HEK293T (cell line): ENCODE measurements around the gene TCP11.

Source experiments
- CTBP1 ChIP-seq: fragments of 450-650 bp; IDR thresholded peaks from 2 replicates; pipeline ENCODE4 v1.6.1; 2016; ENCODE audit warnings: borderline replicate concordance
- ELF4 ChIP-seq: fragments of 450-650 bp; IDR thresholded peaks from 2 replicates; pipeline ENCODE4 v1.6.1; 2017; ENCODE audit warnings: antibody characterized with exemption
- FOXA1 ChIP-seq: fragments of 450-650 bp; IDR thresholded peaks from 2 replicates; pipeline ENCODE4 v1.6.1; 2016; ENCODE audit warnings: mild to moderate bottlenecking
- FOXK2 ChIP-seq: fragments of 450-650 bp; IDR thresholded peaks from 2 replicates; pipeline ENCODE4 v1.6.1; 2016; ENCODE audit warnings: mild to moderate bottlenecking
- LEF1 ChIP-seq: fragments of 450-650 bp; IDR thresholded peaks from 2 replicates; pipeline ENCODE4 v1.6.1; 2017; ENCODE audit warnings: mild to moderate bottlenecking, borderline replicate concordance
- NFRKB ChIP-seq: fragments of 450-650 bp; IDR thresholded peaks from 2 replicates; pipeline ENCODE4 v1.6.1; 2016; ENCODE audit warnings: mild to moderate bottlenecking, moderate library complexity
- SP1 ChIP-seq: fragments of 450-650 bp; IDR thresholded peaks from 2 replicates; pipeline ENCODE4 v1.6.1; 2017
- SUZ12 ChIP-seq: fragments of 450-650 bp; IDR thresholded peaks from 2 replicates; pipeline ENCODE4 v1.6.1; 2016; ENCODE audit warnings: mild to moderate bottlenecking
- ZNF384 ChIP-seq: fragments of 450-650 bp; IDR thresholded peaks from 2 replicates; pipeline ENCODE4 v1.6.1; 2016
- TF ChIP-seq, protein P1 (sequence below): fragments of 450-650 bp; IDR thresholded peaks from 2 replicates; pipeline ENCODE4 v1.6.1; 2016

DNA sequence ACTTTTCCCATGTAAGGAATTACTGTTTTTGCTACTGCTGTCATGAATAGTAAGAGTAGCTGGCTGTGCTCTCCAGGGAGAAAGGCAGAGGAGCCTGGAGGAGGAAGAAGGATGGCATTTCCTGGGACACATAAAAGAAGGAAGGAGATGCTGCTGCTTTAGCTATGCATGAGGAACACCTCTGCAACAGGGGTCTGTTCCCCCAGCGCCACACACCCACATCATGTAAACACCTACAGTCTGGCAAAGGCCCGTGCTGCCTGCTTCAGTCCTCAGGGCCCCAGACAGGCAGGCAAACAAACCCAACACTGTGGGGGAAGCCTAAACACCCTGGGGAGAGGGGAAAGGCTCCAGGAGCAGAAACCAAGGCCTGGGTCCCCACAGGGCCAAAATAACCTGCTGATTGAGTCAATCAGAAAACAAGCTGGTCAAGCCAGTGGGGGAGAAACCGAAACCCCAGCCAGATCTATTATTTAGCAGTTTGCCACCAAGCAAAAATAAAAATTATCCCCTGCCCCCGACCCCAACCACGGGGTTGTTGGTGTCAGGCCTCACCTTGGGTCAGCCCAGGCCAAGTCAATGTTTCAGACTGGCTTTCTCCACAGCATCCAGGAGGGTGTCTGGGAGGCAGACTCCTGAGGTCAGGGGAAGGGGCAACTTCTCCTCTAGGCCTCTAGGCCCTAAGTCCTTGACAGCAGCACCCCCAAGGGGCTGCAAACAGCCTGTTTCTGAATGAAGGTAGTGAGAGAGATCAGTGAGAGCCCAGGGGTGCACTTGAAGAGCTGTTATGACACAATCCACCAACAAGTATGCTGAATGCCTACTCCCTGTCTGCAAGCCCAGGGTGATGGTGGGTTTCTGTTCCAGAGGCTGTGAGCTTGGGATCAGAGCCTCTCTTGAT is 38.0 kb upstream of the TCP11 start:
- TF ChIP-seq FOXK2 (no peak), ELF4 (no peak), NFRKB (no peak), CTBP1 (no peak), ZNF384 (no peak), SUZ12 (no peak), SP1 (no peak), FOXA1 (no peak), LEF1 (no peak)
- TF ChIP-seq, protein P1, sequence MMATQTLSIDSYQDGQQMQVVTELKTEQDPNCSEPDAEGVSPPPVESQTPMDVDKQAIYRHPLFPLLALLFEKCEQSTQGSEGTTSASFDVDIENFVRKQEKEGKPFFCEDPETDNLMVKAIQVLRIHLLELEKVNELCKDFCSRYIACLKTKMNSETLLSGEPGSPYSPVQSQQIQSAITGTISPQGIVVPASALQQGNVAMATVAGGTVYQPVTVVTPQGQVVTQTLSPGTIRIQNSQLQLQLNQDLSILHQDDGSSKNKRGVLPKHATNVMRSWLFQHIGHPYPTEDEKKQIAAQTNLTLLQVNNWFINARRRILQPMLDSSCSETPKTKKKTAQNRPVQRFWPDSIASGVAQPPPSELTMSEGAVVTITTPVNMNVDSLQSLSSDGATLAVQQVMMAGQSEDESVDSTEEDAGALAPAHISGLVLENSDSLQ: no peak
